ENCODE data around the gene RELN. TPM values are rescaled to one million over a fixed set of nuclear protein-coding genes. Genes with fewer than 3 reads are reported as not detected.

The RELN gene
- total and polyA plus RNA-seq, 2 donors: 0.28 to 0.96 TPM

- no peak for DNase-seq (ENCODE audit: low read depth in 6 of 9, low spot score in 9 of 9)
- Histone ChIP-seq H3K9me3 (ENCODE audit: control insufficient read depth in 2 of 2, insufficient read depth in 1 of 2, low read length in 1 of 2) (no peaks in the 10 kb centered on the region), H3K27me3 (ENCODE audit: control insufficient read depth in 2 of 2, insufficient read depth in 1 of 2, low read length in 1 of 2) (no peaks in the 10 kb centered on the region), H3K4me3 (ENCODE audit: low read length in 2 of 2) (no peak overlapping the region), H3K27ac (ENCODE audit: low read depth in 1 of 2, low read length in 1 of 2) (no peak overlapping the region), H3K36me3 (ENCODE audit: control insufficient read depth in 2 of 2, insufficient read depth in 2 of 2, low read length in 1 of 2) (no peaks in the 10 kb centered on the region), H3K4me1 (ENCODE audit: control insufficient read depth in 2 of 2, insufficient read depth in 2 of 2, low read length in 2 of 2) (no peaks in the 10 kb centered on the region)
- WGBS: 92% methylated on average over 3 of the region's 3 CpGs
Observed at GRCh38 chr7:103423467-103424179, 565.8 kb downstream of the RELN start.

Other genes with a start within 250 kb of the RELN start
- gene ORC5, start 218.4 kb upstream of the RELN start, total RNA-seq: 23.0 TPM
- 13.4 TPM for gene ORC5, start 218.4 kb upstream of the RELN start, polyA plus RNA-seq

Measured in thymus (tissue), 11 donors.